CD4-positive, alpha-beta T cell treated with Interleukin-15 for 1 hour (primary cell): ENCODE results near the gene RABGAP1.

Source experiments
- DNase-seq: peaks from one replicate; pipeline ENCODE4 v3.0.0-alpha.2; 2020

Gene RABGAP1

GRCh38 chr9:122946461-122947005 is 5.7 kb downstream of the RABGAP1 start:
- DNase-seq, result no peak

- no peak for DNase-seq
These were observed 7.5 kb downstream of the RABGAP1 start for GRCh38 chr9:122948313-122948712.

- no peak for DNase-seq
These were observed 8.9 kb downstream of the RABGAP1 start for GRCh38 chr9:122949696-122950095.

GRCh38 chr9:122950263-122950662 is 9.4 kb downstream of the RABGAP1 start:
- DNase-seq, result no peak

- DNase-seq, result no peak
These were observed 10.2 kb downstream of the RABGAP1 start for GRCh38 chr9:122951056-122951455.

- DNase-seq, result no peak
These were observed 13.5 kb downstream of the RABGAP1 start for GRCh38 chr9:122954253-122954691.

GRCh38 chr9:122955961-122956360 is 15.1 kb downstream of the RABGAP1 start:
- no peak for DNase-seq

- no peak for DNase-seq
These were observed 20.3 kb downstream of the RABGAP1 start for GRCh38 chr9:122961139-122961538.

GRCh38 chr9:122975196-122975595 is 34.4 kb downstream of the RABGAP1 start:
- no peak for DNase-seq

GRCh38 chr9:122978601-122979000 is 37.8 kb downstream of the RABGAP1 start:
- DNase-seq, result no peak

GRCh38 chr9:122986010-122986409 is 45.2 kb downstream of the RABGAP1 start:
- no peak for DNase-seq

- no peak for DNase-seq
These were observed 47.3 kb downstream of the RABGAP1 start for GRCh38 chr9:122988141-122988540.

GRCh38 chr9:122988920-122989621 is 48.3 kb downstream of the RABGAP1 start:
- no peak for DNase-seq

- no peak for DNase-seq
These were observed 50.6 kb downstream of the RABGAP1 start for GRCh38 chr9:122991370-122991830.

GRCh38 chr9:122996586-122996985 is 55.8 kb downstream of the RABGAP1 start:
- no peak for DNase-seq

GRCh38 chr9:122998448-122998847 is 57.6 kb downstream of the RABGAP1 start:
- DNase-seq, result no peak

GRCh38 chr9:123000371-123001068 is 59.7 kb downstream of the RABGAP1 start:
- no peak for DNase-seq

- no peak for DNase-seq
These were observed 61.9 kb downstream of the RABGAP1 start for GRCh38 chr9:123002754-123003153.

GRCh38 chr9:123003466-123003865 is 62.6 kb downstream of the RABGAP1 start:
- no peak for DNase-seq

- no peak for DNase-seq
These were observed 65.1 kb downstream of the RABGAP1 start for GRCh38 chr9:123005964-123006363.

GRCh38 chr9:123007269-123007668 is 66.4 kb downstream of the RABGAP1 start:
- no peak for DNase-seq

- no peak for DNase-seq
These were observed 68.1 kb downstream of the RABGAP1 start for GRCh38 chr9:123008909-123009308.

- DNase-seq, result no peak
These were observed 70.6 kb downstream of the RABGAP1 start for GRCh38 chr9:123011380-123011779.

- no peak for DNase-seq
These were observed 71.2 kb downstream of the RABGAP1 start for GRCh38 chr9:123011878-123012528.
